GM18867 (cell line): ENCODE results near the gene ABCD4.
"Not testable (repeated sequence)": the region's sequence is repeated elsewhere in the genome, so short reads cannot be mapped to it uniquely, and the experiment has no call there.

ENCODE experiments used
- ATAC-seq: cut with Tn5 transposase; IDR thresholded peaks from one replicate; pipeline ENCODE4 v1.9.1; 2021; ENCODE audit warnings: mild to moderate bottlenecking, moderate library complexity; ENCODE audit not compliant: unreplicated experiment

ABCD4 gene

DNA sequence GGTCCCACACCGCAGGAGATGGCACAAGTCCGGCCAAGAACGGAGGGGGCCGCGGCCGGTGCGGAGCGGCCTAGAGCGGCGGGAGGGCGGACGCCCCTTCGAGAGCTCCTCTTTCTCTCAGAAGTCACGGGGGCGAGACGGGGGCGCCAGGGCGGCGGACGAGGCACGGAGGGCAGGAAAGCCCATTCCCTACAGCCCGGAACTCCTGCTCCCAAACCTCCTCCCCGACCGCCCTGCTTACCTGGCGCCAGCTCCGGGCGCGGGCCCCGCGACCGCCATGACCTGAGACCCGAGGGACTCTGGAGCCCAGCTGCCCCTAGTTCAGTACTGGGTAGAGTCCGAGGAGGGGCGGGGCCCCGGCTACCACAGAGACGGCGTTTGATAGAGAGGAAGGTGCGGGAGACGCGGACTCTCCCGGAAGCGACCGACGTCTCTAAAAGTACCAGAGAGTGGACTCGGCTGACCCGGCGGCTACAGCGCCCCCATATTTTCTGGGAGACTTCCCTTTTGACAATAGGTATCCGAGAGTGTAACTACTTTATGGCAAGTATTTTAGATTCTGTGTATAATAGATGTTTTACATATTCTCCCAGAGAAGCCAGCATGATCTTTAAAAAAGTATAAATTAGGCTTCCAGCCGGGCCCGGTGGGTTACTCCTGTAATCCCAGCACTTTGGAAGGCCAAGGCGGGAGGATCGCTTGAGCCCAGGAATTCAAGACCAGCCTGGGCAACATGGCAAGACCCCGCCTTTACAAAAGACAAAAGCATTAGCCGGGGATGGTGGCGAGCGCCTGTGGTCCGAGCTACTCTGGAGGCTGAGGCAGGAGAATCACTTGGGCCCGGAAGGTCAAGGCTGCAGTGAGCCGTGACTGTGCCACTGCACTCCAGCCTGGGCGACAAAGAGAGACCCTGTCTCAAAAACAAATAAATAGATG, at the start of gene ABCD4:
TSS of gene ABCD4 (minus strand) at position 301 of the 936 bp plus-strand sequence. CDS start at position 279, 22 bp downstream.
- ATAC-seq: peak; percentile 98

GRCh38 chr14:74350928-74351323, 48.2 kb upstream of the ABCD4 start:
- no peak for ATAC-seq

- ATAC-seq: no peak
Observed at GRCh38 chr14:74350211-74350927, 47.6 kb upstream of the ABCD4 start.

DNA sequence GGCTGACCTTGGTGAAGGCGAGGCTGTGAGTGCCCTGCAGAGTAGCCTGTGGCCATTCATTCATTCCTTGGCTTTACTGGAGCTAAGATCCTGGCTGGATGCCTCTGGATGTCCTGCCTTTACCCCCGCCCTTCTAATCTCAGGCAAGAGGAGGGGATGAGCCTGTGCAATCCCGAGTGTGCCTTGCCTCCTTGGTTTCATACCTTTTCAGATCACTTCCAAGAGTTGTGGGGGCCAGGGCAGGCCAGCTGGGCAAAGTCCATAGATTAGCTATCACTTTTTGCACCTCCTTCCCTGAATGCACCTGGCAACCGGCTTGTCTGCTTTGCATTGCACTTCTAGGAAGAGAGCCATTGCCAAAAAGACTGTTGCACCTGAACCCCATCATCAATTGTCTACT, 47.0 kb upstream of the ABCD4 start:
- no peak for ATAC-seq

GRCh38 chr14:74348735-74349463, 46.2 kb upstream of the ABCD4 start:
- no peak for ATAC-seq

- no peak for ATAC-seq
Observed at GRCh38 chr14:74348241-74348734, 45.6 kb upstream of the ABCD4 start, which contains the start of gene VRTN. VRTN (plus strand) TSS chr14:74348471; CDS start chr14:74356784, 8,313 bp downstream.

GRCh38 chr14:74347795-74348100, 45.0 kb upstream of the ABCD4 start:
- ATAC-seq: no peak

- no peak for ATAC-seq
Observed at GRCh38 chr14:74347097-74347794, 44.5 kb upstream of the ABCD4 start.

DNA sequence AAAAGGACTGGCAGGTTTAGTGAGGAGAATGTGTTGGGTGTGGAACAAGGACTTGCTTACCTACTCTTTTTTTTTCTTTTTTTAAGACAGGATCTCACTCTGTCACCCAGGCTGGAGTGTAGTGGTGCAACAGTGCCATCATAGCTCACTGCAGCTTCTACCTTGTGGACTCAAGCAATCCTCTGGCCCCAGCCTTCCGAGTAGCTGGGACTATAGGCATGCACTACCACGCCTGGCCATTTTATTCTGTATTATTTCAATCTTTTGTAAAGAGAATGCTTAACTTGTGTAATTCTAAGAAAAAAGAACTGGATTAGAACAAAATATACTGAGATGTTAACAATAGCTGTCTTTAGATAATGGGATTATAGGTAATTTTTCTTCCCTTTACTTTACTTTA, 43.6 kb upstream of the ABCD4 start:
- no peak for ATAC-seq

- ATAC-seq: no peak
Observed at GRCh38 chr14:74333909-74334308, 31.2 kb upstream of the ABCD4 start.

GRCh38 chr14:74329950-74330552, 27.3 kb upstream of the ABCD4 start:
- ATAC-seq: not testable (repeated sequence)

- ATAC-seq: no peak
Observed at GRCh38 chr14:74326369-74327152, 23.8 kb upstream of the ABCD4 start.

- no peak for ATAC-seq
Observed at GRCh38 chr14:74325446-74325845, 22.7 kb upstream of the ABCD4 start.

GRCh38 chr14:74324931-74325361, 22.2 kb upstream of the ABCD4 start:
- ATAC-seq: no peak

- no peak for ATAC-seq
Observed at GRCh38 chr14:74314576-74314975, 11.8 kb upstream of the ABCD4 start.

- no peak for ATAC-seq
Observed at GRCh38 chr14:74313601-74314000, 10.9 kb upstream of the ABCD4 start.

GRCh38 chr14:74312161-74312560, 9.4 kb upstream of the ABCD4 start:
- no peak for ATAC-seq

DNA sequence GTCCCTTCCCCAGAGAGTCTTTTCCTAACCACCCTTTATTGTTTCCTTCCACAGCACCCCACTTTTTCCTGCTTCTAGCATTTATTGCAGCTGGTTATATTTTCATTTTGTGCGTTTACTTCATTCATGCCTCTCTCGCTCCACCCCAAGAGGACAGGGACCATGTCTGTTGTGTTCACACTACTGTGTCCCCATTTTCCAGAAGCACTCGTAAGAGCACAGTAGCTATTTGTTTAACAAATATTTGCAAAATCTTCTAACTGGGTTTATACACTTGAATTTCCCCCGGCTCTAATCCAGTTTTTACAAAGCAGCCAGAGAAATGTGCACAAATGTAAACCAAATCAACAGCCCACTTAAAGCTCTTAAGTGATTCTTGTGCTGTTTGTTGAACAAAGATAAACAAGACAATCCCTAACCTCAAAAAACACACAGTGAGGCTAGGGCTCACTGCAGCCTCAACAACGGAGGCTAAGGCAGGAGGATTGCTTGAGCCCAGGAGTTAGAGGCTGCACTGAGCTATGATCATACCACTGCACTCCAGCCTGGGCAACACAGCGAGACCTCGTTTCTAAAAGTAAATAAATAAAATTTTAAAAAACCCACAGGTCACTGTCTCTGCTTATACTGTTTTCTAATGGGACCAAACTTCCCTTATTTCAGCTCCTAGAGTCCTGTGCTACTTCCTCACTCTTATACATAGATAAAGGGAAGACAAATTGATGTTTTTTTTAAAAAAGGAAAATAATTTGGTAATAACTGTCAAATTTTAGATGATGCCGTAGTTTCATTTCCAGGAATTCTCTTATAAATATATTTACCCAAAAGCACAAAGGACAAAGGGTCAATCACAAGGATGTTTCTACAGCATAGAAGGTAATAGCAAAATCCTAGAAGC, 6.6 kb upstream of the ABCD4 start:
- ATAC-seq: no peak
